ENCODE measurements around the gene MYOM1.

MYOM1 gene

GRCh38 chr18:3126457-3127097, 93.2 kb downstream of the MYOM1 start:
- no peak for DNase-seq (ENCODE audit: low read depth, low spot score)

GRCh38 chr18:3124822-3125221, 94.9 kb downstream of the MYOM1 start:
- DNase-seq (ENCODE audit: low read depth, low spot score) = no peak
- no peak overlapping the region for H3K27ac ChIP-seq

More at GRCh38 chr18:3126457-3127097, 93.2 kb downstream of the MYOM1 start:
- H3K27ac ChIP-seq = peak overlapping the region; percentile 27

- no peak overlapping the region for H3K27ac ChIP-seq
- DNase-seq (ENCODE audit: low read depth, low spot score) = no peak
These were observed 96.9 kb downstream of the MYOM1 start for GRCh38 chr18:3122851-3123250.

- DNase-seq (ENCODE audit: low read depth, low spot score) = no peak
- no peak overlapping the region for H3K27ac ChIP-seq
These were observed 98.5 kb downstream of the MYOM1 start for GRCh38 chr18:3121259-3121658.

GRCh38 chr18:3120356-3120755, 99.4 kb downstream of the MYOM1 start:
- no peak for DNase-seq (ENCODE audit: low read depth, low spot score)
- peak overlapping the region; percentile 18 for H3K27ac ChIP-seq

- H3K27ac ChIP-seq = peak overlapping the region; percentile 18
- peak; percentile 69 for DNase-seq (ENCODE audit: low read depth, low spot score)
These were observed 100.1 kb downstream of the MYOM1 start for GRCh38 chr18:3119401-3120341.

- no peak for DNase-seq (ENCODE audit: low read depth, low spot score)
- H3K27ac ChIP-seq = peak overlapping the region; percentile 47
These were observed 101.4 kb downstream of the MYOM1 start for GRCh38 chr18:3118195-3119010.

- peak; percentile 65 for DNase-seq (ENCODE audit: low read depth, low spot score)
- H3K27ac ChIP-seq = peak overlapping the region; percentile 47
These were observed 102.1 kb downstream of the MYOM1 start for GRCh38 chr18:3117493-3118192.

- no peak overlapping the region for H3K27ac ChIP-seq
- DNase-seq (ENCODE audit: low read depth, low spot score) = peak; percentile 18
These were observed 104.2 kb downstream of the MYOM1 start for GRCh38 chr18:3115447-3116030.

- no peak for DNase-seq (ENCODE audit: low read depth, low spot score)
- no peak overlapping the region for H3K27ac ChIP-seq
These were observed 105.3 kb downstream of the MYOM1 start for GRCh38 chr18:3114451-3114850.

- H3K27ac ChIP-seq = no peak overlapping the region
- DNase-seq (ENCODE audit: low read depth, low spot score) = no peak
These were observed 105.7 kb downstream of the MYOM1 start for GRCh38 chr18:3114026-3114425.

- H3K27ac ChIP-seq = no peak overlapping the region
- DNase-seq (ENCODE audit: low read depth, low spot score) = no peak
These were observed 108.1 kb downstream of the MYOM1 start for GRCh38 chr18:3111523-3112240.

GRCh38 chr18:3110034-3110752, 109.6 kb downstream of the MYOM1 start:
- no peak for DNase-seq (ENCODE audit: low read depth, low spot score)
- H3K27ac ChIP-seq = no peak overlapping the region

GRCh38 chr18:3107740-3108151, 112.0 kb downstream of the MYOM1 start:
- H3K27ac ChIP-seq = no peak overlapping the region
- no peak for DNase-seq (ENCODE audit: low read depth, low spot score)

- DNase-seq (ENCODE audit: low read depth, low spot score) = peak; percentile 66
- peak overlapping the region; percentile 10 for H3K27ac ChIP-seq
These were observed 115.3 kb downstream of the MYOM1 start for GRCh38 chr18:3104190-3105054.

- H3K27ac ChIP-seq = no peak overlapping the region
- DNase-seq (ENCODE audit: low read depth, low spot score) = no peak
These were observed 116.2 kb downstream of the MYOM1 start for GRCh38 chr18:3103576-3103975.

- no peak overlapping the region for H3K27ac ChIP-seq
These were observed 116.8 kb downstream of the MYOM1 start for GRCh38 chr18:3102983-3103382.

More at GRCh38 chr18:3102983-3103382, 116.8 kb downstream of the MYOM1 start:
- no peak for DNase-seq (ENCODE audit: low read depth, low spot score)
